Measurements from ENCODE around the gene C2orf42.
"Not testable (repeated sequence)": the region's sequence is repeated elsewhere in the genome, so short reads cannot be mapped to it uniquely, and the experiment has no call there.

Gene C2orf42

DNA sequence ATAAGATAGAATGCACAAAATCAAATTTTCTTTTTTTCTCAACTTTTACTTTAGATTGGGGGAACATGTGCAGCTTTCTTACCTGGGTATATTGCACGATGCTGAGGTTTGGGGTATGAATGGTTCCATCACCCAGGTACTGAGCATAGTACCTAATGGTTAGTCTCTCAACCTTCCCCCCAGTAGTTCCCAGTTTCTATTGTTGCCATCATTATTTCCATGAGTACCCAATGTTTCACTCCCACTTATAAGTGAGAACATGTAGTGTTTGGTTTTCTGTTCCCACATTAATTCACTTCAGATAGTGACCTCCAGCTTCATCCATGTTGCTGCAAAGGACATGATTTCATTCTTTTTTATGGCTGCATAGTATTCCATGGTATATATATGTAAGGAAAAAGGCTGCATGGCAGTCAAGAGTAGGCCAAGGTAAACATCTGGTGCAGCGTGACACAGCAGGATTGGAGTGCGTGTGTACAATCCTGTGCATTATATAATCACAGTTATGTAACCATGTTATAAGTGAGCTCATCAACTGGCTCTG lies 10.5 kb upstream of the C2orf42 start:
- DNase-seq (ENCODE audit: low spot score), result no peak
- in situ Hi-C loops (cut with MboI; ENCODE audit: low pct_unique_long_range_greater_than_20kb, low sequenced_read_pairs, unreplicated experiment), result no loop called here
- TF ChIP-seq, protein P1, sequence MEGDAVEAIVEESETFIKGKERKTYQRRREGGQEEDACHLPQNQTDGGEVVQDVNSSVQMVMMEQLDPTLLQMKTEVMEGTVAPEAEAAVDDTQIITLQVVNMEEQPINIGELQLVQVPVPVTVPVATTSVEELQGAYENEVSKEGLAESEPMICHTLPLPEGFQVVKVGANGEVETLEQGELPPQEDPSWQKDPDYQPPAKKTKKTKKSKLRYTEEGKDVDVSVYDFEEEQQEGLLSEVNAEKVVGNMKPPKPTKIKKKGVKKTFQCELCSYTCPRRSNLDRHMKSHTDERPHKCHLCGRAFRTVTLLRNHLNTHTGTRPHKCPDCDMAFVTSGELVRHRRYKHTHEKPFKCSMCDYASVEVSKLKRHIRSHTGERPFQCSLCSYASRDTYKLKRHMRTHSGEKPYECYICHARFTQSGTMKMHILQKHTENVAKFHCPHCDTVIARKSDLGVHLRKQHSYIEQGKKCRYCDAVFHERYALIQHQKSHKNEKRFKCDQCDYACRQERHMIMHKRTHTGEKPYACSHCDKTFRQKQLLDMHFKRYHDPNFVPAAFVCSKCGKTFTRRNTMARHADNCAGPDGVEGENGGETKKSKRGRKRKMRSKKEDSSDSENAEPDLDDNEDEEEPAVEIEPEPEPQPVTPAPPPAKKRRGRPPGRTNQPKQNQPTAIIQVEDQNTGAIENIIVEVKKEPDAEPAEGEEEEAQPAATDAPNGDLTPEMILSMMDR (IDR thresholded peaks at IDR 0.05; ENCODE audit: extremely low read depth, insufficient read depth, missing control alignments), result no peak

DNA sequence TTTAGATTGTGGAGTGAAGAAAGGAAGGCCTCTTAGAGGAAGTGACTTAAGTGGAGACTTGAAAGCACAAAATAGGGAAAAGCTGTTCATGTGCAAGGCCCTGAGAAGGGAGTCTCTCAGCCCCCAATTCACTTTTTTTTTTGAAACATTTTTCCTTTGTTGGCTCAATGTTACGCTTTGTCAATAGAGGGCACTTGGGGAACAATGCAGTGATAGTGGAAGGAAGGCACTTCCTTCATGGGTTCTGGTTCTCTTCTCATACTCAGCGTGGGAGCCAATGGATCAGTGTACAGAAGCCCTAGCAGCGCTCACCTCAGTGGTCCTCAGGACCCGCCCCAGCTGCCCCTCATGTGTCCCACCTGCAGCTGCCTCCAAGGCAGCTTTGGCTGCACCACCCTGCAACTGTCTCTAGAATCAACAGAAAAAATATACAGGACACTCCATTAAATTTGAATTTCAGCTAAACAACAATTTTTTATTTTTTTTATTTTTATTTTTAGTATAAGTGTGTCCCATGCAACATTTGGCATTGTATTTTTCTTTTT lies 8.6 kb upstream of the C2orf42 start:
- TF ChIP-seq, protein P1 (IDR thresholded peaks at IDR 0.05; ENCODE audit: extremely low read depth, insufficient read depth, missing control alignments), result no peak
- in situ Hi-C loops (cut with MboI; ENCODE audit: low pct_unique_long_range_greater_than_20kb, low sequenced_read_pairs, unreplicated experiment), result no loop called here
- DNase-seq (ENCODE audit: low spot score), result no peak

DNA sequence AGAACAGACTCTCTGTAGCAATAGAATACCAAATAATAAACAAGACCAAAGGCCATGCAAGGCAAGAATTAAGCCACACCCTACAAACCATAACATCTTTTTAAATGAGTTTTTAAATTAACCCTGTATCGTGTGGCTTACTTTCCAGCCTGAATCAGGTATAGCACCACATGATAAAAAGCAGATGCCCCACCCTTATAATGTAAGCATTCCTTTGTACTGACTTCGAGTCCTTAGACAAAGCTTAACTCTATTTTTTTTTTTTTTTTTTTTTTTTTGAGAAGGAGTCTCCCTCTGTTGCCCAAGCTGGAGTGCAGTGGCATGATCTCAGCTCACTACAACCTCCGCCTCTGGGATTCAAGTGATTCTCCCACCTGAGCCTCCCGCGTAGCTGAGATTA lies 1.7 kb upstream of the C2orf42 start:
- TF ChIP-seq, protein P1 (IDR thresholded peaks at IDR 0.05; ENCODE audit: extremely low read depth, insufficient read depth, missing control alignments), result no peak
- no peak for DNase-seq (ENCODE audit: low spot score)
- in situ Hi-C loops (cut with MboI; ENCODE audit: low pct_unique_long_range_greater_than_20kb, low sequenced_read_pairs, unreplicated experiment), result no loop called here

GRCh38 chr2:70191244-70191735 lies 471 bp upstream of the C2orf42 start:
- TF ChIP-seq, protein P1 (IDR thresholded peaks at IDR 0.05; ENCODE audit: extremely low read depth, insufficient read depth, missing control alignments), result no peak
- no peak for DNase-seq (ENCODE audit: low spot score)
- in situ Hi-C loops (cut with MboI; ENCODE audit: low pct_unique_long_range_greater_than_20kb, low sequenced_read_pairs, unreplicated experiment), result no loop called here

DNA sequence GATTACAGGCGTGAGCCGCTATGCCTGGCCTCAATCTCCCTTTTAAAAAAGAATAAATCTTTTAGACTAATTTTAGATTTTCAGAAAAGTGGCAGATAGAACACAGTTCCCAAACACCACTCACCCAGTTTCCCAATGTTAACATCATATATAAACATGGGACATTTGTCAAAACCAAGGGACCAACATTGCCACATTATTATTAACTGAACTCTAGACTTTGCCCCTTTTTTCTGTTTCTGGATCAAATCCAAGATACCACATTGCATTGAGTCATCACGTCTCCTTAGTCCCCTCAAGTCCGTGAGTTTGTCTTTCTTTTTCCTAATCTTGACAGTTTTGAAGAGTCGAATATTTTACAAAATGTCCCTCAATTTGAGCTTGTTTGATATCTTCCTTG lies 2.4 kb downstream of the C2orf42 start:
- in situ Hi-C loops (cut with MboI; ENCODE audit: low pct_unique_long_range_greater_than_20kb, low sequenced_read_pairs, unreplicated experiment), result no loop called here
- DNase-seq (ENCODE audit: low spot score), result no peak
- TF ChIP-seq, protein P1 (IDR thresholded peaks at IDR 0.05; ENCODE audit: extremely low read depth, insufficient read depth, missing control alignments), result no peak

GRCh38 chr2:70187170-70187569 lies 3.6 kb downstream of the C2orf42 start:
- DNase-seq (ENCODE audit: low spot score); in situ Hi-C loops (cut with MboI; ENCODE audit: low pct_unique_long_range_greater_than_20kb, low sequenced_read_pairs, unreplicated experiment): not testable (repeated sequence)

DNA sequence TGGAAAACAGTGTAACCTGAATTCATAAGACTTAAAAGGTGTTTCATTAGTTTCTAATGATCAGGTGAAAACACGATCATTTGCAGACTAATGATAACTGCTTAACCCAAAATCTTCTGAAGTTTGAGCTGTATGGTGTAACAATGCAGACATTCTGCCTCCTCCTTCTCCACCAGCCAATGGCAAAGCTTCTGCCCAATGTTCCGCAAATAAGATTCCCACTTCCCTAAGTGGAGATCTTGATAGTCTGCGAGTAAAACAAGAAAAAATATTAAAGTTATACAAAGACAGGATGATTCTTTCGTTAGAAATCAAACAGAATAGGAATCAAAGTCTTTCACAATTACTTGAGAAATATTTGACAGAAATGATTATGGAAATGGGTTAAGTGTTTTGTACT lies 8.1 kb downstream of the C2orf42 start:
- DNase-seq (ENCODE audit: low spot score), result no peak
- in situ Hi-C loops (cut with MboI; ENCODE audit: low pct_unique_long_range_greater_than_20kb, low sequenced_read_pairs, unreplicated experiment), result no loop called here
- TF ChIP-seq, protein P1 (IDR thresholded peaks at IDR 0.05; ENCODE audit: extremely low read depth, insufficient read depth, missing control alignments), result no peak

Measured in GM13977 (cell line).